ENCODE measurements around the gene CETP.
"Not testable (repeated sequence)": the region's sequence is repeated elsewhere in the genome, so short reads cannot be mapped to it uniquely, and the experiment has no call there.

The CETP gene

GRCh38 chr16:56933828-56934598 lies 27.7 kb upstream of the CETP start:
- no peak for DNase-seq (ENCODE audit: low read depth, low spot score)

GRCh38 chr16:56934599-56935145 lies 27.1 kb upstream of the CETP start:
- DNase-seq (ENCODE audit: low read depth, low spot score) = not testable (repeated sequence)

GRCh38 chr16:56935201-56935600 lies 26.5 kb upstream of the CETP start:
- DNase-seq (ENCODE audit: low read depth, low spot score) = no peak

GRCh38 chr16:56936491-56936890 lies 25.3 kb upstream of the CETP start:
- DNase-seq (ENCODE audit: low read depth, low spot score) = no peak

- DNase-seq (ENCODE audit: low read depth, low spot score) = no peak
Measured at GRCh38 chr16:56936950-56937349, 24.8 kb upstream of the CETP start.

- no peak for DNase-seq (ENCODE audit: low read depth, low spot score)
Measured at GRCh38 chr16:56938664-56939513, 22.9 kb upstream of the CETP start.

- no peak for DNase-seq (ENCODE audit: low read depth, low spot score)
Measured at GRCh38 chr16:56939801-56940200, 21.9 kb upstream of the CETP start.

GRCh38 chr16:56941092-56941491 lies 20.7 kb upstream of the CETP start:
- no peak for DNase-seq (ENCODE audit: low read depth, low spot score)

- DNase-seq (ENCODE audit: low read depth, low spot score) = no peak
Measured at GRCh38 chr16:56941856-56942331, 19.9 kb upstream of the CETP start.

GRCh38 chr16:56943761-56944375 lies 17.9 kb upstream of the CETP start:
- DNase-seq (ENCODE audit: low read depth, low spot score) = no peak

- peak; percentile 31 for DNase-seq (ENCODE audit: low read depth, low spot score)
Measured at GRCh38 chr16:56944954-56945839, 16.6 kb upstream of the CETP start.

GRCh38 chr16:56945847-56946527 lies 15.8 kb upstream of the CETP start:
- DNase-seq (ENCODE audit: low read depth, low spot score) = no peak

- no peak for DNase-seq (ENCODE audit: low read depth, low spot score)
Measured at GRCh38 chr16:56946767-56947603, 14.8 kb upstream of the CETP start.

GRCh38 chr16:56947604-56947995 lies 14.2 kb upstream of the CETP start:
- no peak for DNase-seq (ENCODE audit: low read depth, low spot score)

- DNase-seq (ENCODE audit: low read depth, low spot score) = no peak
Measured at GRCh38 chr16:56948234-56948633, 13.5 kb upstream of the CETP start.

GRCh38 chr16:56950051-56950450 lies 11.7 kb upstream of the CETP start:
- DNase-seq (ENCODE audit: low read depth, low spot score) = no peak

- DNase-seq (ENCODE audit: low read depth, low spot score) = no peak
Measured at GRCh38 chr16:56950455-56950854, 11.3 kb upstream of the CETP start.

GRCh38 chr16:56950881-56951771 lies 10.6 kb upstream of the CETP start:
- DNase-seq (ENCODE audit: low read depth, low spot score) = peak; percentile 61

Data from astrocyte of the hippocampus (primary cell).